Karpas-422 (cell line): Measurements from ENCODE around the gene ZBTB8OS. TPM values are rescaled to one million over a fixed set of nuclear protein-coding genes. Genes with fewer than 3 reads are reported as not detected.

Experiments used
- DNase-seq: peaks from one replicate; pipeline ENCODE4 v3.0.0-alpha.2; 2015
- H2AFZ ChIP-seq: fragments of 200-600 bp; sonication (generic); 2 replicates; pipeline ENCODE4 v1.6.1; 2014; ENCODE audit warnings: antibody characterized with exemption, low read length, mixed read lengths
- H3K27ac ChIP-seq: fragments of 200-600 bp; sonication (generic); 2 replicates; pipeline ENCODE4 v1.5.1; 2014; ENCODE audit warnings: mild to moderate bottlenecking, low read length, moderate library complexity
- H3K27me3 ChIP-seq: fragments of 200-600 bp; sonication (generic); 2 replicates; pipeline ENCODE4 v1.6.1; 2014; ENCODE audit warnings: low read length, mixed read lengths
- H3K36me3 ChIP-seq: fragments of 200-600 bp; sonication (generic); 2 replicates; pipeline ENCODE4 v1.6.1; 2014; ENCODE audit warnings: low read length, mixed read lengths; ENCODE audit not compliant: insufficient read depth
- H3K4me1 ChIP-seq: fragments of 200-600 bp; sonication (generic); 2 replicates; pipeline ENCODE4 v1.6.1; 2014; ENCODE audit warnings: mild to moderate bottlenecking, low read length, mixed read lengths
- H3K4me2 ChIP-seq: fragments of 200-600 bp; sonication (generic); 2 replicates; pipeline ENCODE4 v1.6.1; 2014; ENCODE audit warnings: low read length, low read depth, mild to moderate bottlenecking; ENCODE audit not compliant: poor library complexity, severe bottlenecking
- H3K4me3 ChIP-seq: fragments of 200-600 bp; sonication (generic); 2 replicates; pipeline ENCODE4 v1.5.1; 2014; ENCODE audit warnings: mild to moderate bottlenecking, antibody characterized with exemption, low read length, mixed read lengths
- H3K79me2 ChIP-seq: fragments of 200-600 bp; sonication (generic); 2 replicates; pipeline ENCODE4 v1.6.1; 2014; ENCODE audit warnings: mild to moderate bottlenecking, low read length, mixed read lengths
- H3K9ac ChIP-seq: fragments of 200-600 bp; sonication (generic); 2 replicates; pipeline ENCODE4 v1.6.0; 2014; ENCODE audit warnings: low read length
- H3K9me2 ChIP-seq: fragments of 200-600 bp; sonication (generic), shearing (Covaris generic); replicated peaks from 2 replicates; pipeline ENCODE4 v1.6.0; 2014; ENCODE audit warnings: mild to moderate bottlenecking, low read length, moderate library complexity; ENCODE audit not compliant: insufficient read depth
- H3K9me3 ChIP-seq: fragments of 300-700, 200-600 bp; sonication (generic); 2 replicates; pipeline ENCODE4 v1.6.1; 2014; ENCODE audit warnings: low read length, mixed read lengths
- H4K20me1 ChIP-seq: fragments of 200-600 bp; sonication (generic); 2 replicates; pipeline ENCODE4 v1.6.1; 2014; ENCODE audit warnings: mild to moderate bottlenecking, antibody characterized with exemption, low read length, low read depth; ENCODE audit not compliant: insufficient read depth
- total RNA-seq: library from RNA; depleted of rRNA; stranded (reverse); fragments of >200 nt; shearing (Covaris generic); gene quantifications from 2 replicates; pipeline ENCODE4 v1.2.3, GENCODE V29; 2014; ENCODE audit warnings: low replicate concordance

The ZBTB8OS gene
- total RNA-seq, 1 experiment from 2014 or later, result 55.1 TPM

DNA sequence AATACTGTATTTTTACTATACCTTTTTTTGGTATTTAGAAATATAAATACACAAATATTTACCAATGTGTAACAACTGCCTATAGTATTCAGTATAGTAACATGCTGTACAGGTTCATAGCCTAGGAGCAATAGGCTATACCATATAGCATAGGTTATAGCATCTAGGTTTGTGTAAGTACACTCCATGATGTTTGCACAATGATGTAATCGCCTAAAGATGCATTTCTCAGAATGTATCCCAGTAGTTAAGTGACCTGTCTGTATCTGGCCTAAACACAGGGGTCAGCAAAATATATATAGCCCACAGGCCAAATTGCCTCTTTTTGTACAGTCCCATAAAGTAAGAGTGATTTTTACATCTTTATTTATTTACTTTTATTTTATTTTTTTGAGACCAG, 24.2 kb downstream of the ZBTB8OS start:
- Histone ChIP-seq H4K20me1 (no peaks in the 10 kb centered on the region), H3K79me2 (peaks cover 21% of the 10 kb centered on the region; the same call in 1 of the 2 replicates), H3K9ac (no peak overlapping the region), H2AFZ (no peak overlapping the region), H3K4me3 (no peak overlapping the region), H3K27ac (no peak overlapping the region), H3K27me3 (no peaks in the 10 kb centered on the region), H3K9me3 (no peaks in the 10 kb centered on the region), H3K4me1 (no peaks in the 10 kb centered on the region), H3K4me2 (no peak overlapping the region), H3K9me2 (no peaks in the 10 kb centered on the region), H3K36me3 (peaks cover 20% of the 10 kb centered on the region)
- DNase-seq, result no peak

DNA sequence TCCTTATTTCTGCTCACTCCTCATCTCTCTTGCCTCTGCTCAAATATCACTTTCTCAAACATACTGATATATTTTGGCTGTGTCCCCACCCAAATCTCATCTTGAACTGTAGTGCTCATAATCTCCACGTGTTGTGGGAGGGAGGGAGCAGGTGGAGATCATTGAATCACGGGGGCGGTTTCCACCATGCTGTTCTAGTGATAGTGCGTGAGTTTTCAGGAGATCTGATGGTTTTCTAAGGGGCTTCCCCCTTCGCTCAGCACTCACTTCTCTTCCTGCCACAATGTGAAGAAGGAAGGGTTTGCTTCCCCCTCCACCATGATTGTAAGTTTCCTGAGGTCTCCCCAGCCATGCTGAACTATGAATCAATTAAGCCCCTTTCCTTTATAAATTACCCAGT, 26.6 kb downstream of the ZBTB8OS start:
- Histone ChIP-seq H3K4me2 (no peak overlapping the region), H3K27ac (no peak overlapping the region), H3K4me1 (no peaks in the 10 kb centered on the region), H3K79me2 (peaks cover 11% of the 10 kb centered on the region; the same call in 1 of the 2 replicates), H3K9me3 (no peaks in the 10 kb centered on the region), H3K9me2 (no peaks in the 10 kb centered on the region), H4K20me1 (no peaks in the 10 kb centered on the region), H3K27me3 (no peaks in the 10 kb centered on the region), H3K36me3 (peaks cover 30% of the 10 kb centered on the region), H2AFZ (no peak overlapping the region), H3K9ac (no peak overlapping the region), H3K4me3 (no peak overlapping the region)
- DNase-seq, result no peak

DNA sequence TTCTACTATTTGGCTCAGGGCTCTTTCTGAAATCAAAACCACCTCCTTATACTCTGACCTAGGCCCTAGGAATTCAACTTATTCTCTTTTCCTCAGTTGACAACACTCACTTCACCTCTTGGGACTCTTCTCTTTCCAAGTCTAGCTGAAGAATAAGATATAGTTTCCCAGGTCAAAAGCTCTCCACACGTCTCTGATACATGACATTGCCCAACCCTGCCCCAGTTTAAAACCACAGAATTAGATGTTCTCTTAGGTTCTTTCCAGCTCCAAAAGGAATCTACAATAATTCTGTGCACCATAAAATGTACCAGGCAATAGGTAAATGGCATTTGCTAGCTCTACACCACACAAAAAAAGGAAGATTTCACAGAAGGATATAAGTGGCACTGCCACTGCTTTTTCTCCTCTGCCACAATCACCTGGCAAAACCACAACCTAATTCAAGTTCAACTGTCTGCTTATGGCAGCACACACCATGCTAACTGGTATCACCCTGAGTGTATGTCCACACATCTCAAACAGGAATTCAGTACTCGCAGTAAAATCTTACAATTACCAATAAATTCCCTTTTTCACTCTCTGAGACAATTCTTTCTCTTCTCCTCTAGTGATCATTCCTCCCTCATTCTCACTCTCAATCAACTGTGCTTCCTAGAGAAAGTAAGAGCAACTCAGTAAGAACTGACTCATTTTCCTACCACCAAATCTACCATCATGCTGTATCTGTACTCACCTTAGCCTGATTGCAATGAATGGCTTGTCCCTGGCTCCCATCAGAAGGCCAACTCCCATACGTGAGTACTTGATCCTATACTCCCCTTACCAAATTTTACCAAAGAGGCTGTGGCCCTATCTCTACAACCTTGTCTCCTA, 27.3 kb downstream of the ZBTB8OS start:
- Histone ChIP-seq H4K20me1 (no peaks in the 10 kb centered on the region), H3K79me2 (peaks cover 11% of the 10 kb centered on the region; the same call in 1 of the 2 replicates), H3K27ac (no peak overlapping the region), H3K9me2 (no peaks in the 10 kb centered on the region), H3K36me3 (peaks cover 30% of the 10 kb centered on the region), H3K4me1 (no peaks in the 10 kb centered on the region), H2AFZ (no peak overlapping the region), H3K9me3 (no peaks in the 10 kb centered on the region), H3K4me3 (no peak overlapping the region), H3K9ac (no peak overlapping the region), H3K4me2 (no peak overlapping the region), H3K27me3 (no peaks in the 10 kb centered on the region)
- no peak for DNase-seq

DNA sequence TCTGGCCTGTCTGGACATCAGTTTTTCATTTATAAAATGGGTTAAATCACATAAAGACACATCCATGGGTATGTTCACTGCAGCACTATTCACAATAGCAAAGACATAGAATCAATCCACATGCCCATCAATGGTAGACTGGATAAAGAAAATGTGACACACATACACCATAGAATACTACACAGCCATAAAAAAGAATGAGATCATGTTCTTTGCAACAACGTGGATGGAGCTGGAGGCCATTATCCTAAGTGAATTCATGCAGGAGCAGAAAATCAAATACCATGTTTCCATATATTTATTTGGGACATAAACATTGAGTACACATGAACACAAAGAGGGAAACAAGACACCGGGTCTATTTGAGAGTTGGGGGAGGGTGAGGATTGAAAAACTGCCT, 28.1 kb downstream of the ZBTB8OS start:
- no peak for DNase-seq

DNA sequence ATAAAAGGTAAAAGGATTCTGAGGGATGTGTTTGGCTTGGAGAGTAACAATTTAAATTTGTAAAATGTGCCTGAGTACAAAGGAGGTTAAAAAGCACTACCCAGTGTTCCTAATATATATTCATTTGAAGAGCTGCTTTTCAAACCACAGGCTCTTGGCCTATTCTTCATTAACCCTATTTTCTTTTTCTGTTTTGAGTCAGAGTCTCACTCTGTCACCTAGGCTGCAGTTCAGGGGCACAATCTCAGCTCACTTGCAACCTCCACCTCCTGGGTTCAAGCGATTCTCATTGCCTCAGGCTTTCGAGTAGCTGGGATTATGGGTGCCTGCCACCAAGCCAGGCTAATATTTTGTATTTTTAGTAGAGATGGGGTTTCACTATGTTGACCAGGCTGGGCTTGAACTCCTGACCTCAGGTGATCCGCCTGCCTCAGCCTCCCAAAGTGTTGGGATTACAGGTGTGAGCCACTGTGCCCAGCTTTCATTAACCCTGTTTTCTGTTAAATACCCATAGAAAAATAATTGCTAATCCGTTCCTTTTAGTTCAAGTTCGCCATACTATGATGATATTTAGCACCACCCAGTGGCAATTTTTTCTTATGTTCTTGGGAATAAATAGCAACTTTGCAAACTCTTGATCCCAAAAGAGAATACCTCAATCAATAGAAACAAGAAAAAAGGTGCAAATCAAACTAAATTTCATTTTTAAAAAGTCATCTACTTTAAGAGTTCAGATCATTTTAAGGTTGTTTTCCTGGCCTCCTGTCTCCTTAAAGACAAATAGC, 30.5 kb downstream of the ZBTB8OS start:
- no peak overlapping the region for H2AFZ ChIP-seq
- H4K20me1 ChIP-seq, result no peaks in the 10 kb centered on the region
- H3K27ac ChIP-seq, result no peak overlapping the region
- H3K27me3 ChIP-seq, result no peaks in the 10 kb centered on the region
- H3K4me3 ChIP-seq, result no peak overlapping the region
- H3K4me1 ChIP-seq, result no peaks in the 10 kb centered on the region
- H3K79me2 ChIP-seq, result 0 out of 2 replicates have a peak, but pooled peaks cover 4% of the 10 kb centered on the region
- peaks cover 21% of the 10 kb centered on the region for H3K36me3 ChIP-seq
- H3K4me2 ChIP-seq, result no peak overlapping the region
- H3K9me3 ChIP-seq, result no peaks in the 10 kb centered on the region
- no peak for DNase-seq
- H3K9me2 ChIP-seq, result no peaks in the 10 kb centered on the region
- no peak overlapping the region for H3K9ac ChIP-seq

More for the DNA sequence above, 28.1 kb downstream of the ZBTB8OS start:
- Histone ChIP-seq H2AFZ (no peak overlapping the region), H3K79me2 (peaks cover 7% of the 10 kb centered on the region; the same call in 1 of the 2 replicates), H3K9me3 (no peaks in the 10 kb centered on the region), H3K4me3 (no peak overlapping the region), H3K36me3 (peaks cover 28% of the 10 kb centered on the region), H3K27me3 (no peaks in the 10 kb centered on the region), H3K9me2 (no peaks in the 10 kb centered on the region), H4K20me1 (no peaks in the 10 kb centered on the region), H3K27ac (no peak overlapping the region), H3K9ac (no peak overlapping the region), H3K4me2 (no peak overlapping the region), H3K4me1 (no peaks in the 10 kb centered on the region)

DNA sequence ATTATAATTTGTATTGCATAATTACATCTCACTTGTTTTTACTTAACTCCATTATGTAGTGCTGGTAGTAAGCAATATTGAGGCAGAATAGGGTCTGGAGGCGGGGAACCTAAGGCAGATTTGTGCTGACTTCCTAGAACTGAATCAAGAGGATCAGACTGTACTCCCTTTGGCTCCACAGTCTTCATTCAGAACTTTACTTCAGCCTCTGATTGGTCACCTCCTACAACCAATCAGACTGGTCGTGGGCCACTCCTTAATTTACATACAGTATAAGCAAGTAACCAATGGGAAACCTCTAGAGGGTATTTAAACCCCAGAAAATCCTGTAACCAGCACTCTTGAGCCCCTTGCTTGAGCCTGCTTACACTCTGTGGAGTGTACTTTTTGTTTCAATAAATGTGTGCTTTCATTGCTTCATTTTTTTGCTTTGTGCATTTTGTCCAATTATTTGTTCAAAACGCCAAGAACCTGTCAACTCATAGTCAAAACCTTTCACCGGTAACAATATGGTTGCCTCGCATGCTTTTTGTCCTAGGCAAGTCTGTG, 31.6 kb downstream of the ZBTB8OS start:
- Histone ChIP-seq H3K4me2 (no peak overlapping the region), H3K9me3 (no peaks in the 10 kb centered on the region), H3K79me2 (0 out of 2 replicates have a peak, but pooled peaks cover 4% of the 10 kb centered on the region), H2AFZ (no peak overlapping the region), H3K36me3 (peaks cover 21% of the 10 kb centered on the region), H3K4me1 (no peaks in the 10 kb centered on the region), H4K20me1 (no peaks in the 10 kb centered on the region), H3K27me3 (no peaks in the 10 kb centered on the region), H3K9me2 (no peaks in the 10 kb centered on the region), H3K9ac (no peak overlapping the region), H3K27ac (no peak overlapping the region), H3K4me3 (no peak overlapping the region)
- DNase-seq, result peak; percentile 60

DNA sequence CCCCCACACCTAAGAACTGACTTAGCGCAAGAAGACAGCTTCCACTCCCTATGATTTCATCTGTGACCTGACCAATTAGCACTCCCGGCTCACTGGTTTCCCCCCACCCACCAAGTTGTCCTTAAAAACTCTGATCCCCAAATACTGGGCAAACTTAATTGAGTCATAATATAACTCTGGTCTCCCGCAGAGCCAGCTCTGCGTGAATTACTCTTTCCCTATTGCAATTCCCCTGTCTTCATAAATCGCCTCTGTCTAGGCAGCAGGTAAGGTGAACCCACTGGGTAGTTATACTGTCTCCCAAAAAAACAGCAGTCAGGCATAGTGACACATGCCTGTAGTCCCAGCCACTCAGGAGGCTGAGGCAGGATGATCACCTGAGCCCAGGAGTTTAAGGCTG, 36.9 kb downstream of the ZBTB8OS start:
- DNase-seq, result no peak
- no peaks in the 10 kb centered on the region for H4K20me1 ChIP-seq
- H3K9me3 ChIP-seq, result no peaks in the 10 kb centered on the region
- H3K79me2 ChIP-seq, result no peaks in the 10 kb centered on the region
- H3K36me3 ChIP-seq, result no peaks in the 10 kb centered on the region
- no peak overlapping the region for H3K9ac ChIP-seq
- no peak overlapping the region for H3K4me3 ChIP-seq
- no peaks in the 10 kb centered on the region for H3K9me2 ChIP-seq
- H3K4me2 ChIP-seq, result no peak overlapping the region
- no peaks in the 10 kb centered on the region for H3K27me3 ChIP-seq
- no peak overlapping the region for H2AFZ ChIP-seq
- H3K4me1 ChIP-seq, result 0 out of 2 replicates have a peak, but pooled peaks cover 3% of the 10 kb centered on the region
- H3K27ac ChIP-seq, result no peak overlapping the region
